DMS53 (cell line): ENCODE results near the gene ADORA1.

Experiments used
- DNase-seq: peaks from one replicate; lab custom pipeline; 2025; lab: John Stamatoyannopoulos, UW

ADORA1 gene

GRCh38 chr1:203186446-203187303, 59.1 kb downstream of the ADORA1 start, which contains the start of gene CHI3L1:
Gene CHI3L1, minus strand, starts transcription at chr1:203186704. Its CDS starts 81 bp downstream, at chr1:203186623.
- no peak for DNase-seq

GRCh38 chr1:203187304-203187685, 59.8 kb downstream of the ADORA1 start:
- no peak for DNase-seq

GRCh38 chr1:203187689-203188264, 60.3 kb downstream of the ADORA1 start:
- DNase-seq, result no peak

DNA sequence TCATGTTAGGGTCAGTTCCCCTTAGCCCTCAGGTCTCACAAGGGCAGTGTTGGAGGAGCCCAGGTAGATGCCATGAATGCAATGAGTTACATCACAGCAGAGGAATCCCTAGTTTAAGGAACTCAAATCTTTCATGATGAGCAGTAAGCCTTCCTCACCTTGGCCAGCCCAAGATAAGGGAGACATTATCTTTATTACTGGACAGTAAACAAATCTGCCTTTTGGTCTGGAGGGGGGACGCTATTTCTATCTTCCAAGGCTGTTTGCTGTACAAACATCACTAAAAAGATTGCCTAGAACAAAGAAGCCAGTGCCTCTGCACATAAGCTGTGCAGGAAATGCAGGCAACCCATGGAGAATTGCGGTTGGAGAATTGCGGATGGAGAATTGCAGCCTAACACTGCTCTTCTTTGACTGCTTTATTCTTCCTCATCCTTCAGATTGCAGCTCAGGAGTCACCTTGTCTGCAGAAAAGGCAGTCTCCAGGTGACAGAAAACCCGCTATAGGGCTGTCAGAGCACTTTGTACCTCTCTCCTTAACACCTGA, 61.2 kb downstream of the ADORA1 start:
- no peak for DNase-seq

DNA sequence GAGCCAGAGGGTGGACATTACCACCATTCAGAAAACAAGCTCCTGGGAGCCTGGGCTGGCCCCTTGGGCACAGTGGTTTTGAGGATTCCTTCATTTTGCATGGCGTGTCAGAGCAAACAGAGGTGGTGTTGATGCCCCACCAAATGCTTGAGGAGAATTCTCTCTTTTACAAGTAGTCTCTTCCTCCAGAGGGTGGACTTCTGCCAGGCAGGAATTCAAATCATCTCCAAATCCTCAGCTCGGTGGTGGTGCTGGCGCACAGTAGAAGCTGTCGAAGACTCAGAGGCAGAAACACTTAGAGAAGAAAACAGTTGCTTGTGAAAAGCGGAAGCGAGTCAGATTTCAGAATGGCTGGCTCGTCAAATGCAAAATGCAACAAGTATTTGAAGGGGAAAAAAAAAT, 62.4 kb downstream of the ADORA1 start:
- DNase-seq, result peak; percentile 30

DNA sequence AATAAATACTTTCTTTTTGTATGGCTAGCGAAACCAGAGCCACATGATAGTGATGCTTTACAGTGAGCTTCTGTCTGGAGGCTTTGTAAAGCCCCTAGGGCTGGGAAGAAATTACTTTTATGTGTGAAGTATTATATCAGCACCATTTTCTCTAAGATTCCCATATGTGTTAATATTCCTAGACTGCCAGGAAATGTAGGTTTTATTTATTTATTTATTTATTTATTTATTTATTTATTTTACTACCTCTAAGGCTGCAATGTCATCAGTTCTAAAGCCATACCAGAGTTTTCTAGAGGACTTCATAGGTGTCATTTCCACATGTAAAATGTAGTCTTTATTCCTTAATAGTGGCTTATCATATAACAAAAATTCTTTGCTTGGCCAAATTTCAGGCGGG, 63.4 kb downstream of the ADORA1 start:
- DNase-seq, result no peak

DNA sequence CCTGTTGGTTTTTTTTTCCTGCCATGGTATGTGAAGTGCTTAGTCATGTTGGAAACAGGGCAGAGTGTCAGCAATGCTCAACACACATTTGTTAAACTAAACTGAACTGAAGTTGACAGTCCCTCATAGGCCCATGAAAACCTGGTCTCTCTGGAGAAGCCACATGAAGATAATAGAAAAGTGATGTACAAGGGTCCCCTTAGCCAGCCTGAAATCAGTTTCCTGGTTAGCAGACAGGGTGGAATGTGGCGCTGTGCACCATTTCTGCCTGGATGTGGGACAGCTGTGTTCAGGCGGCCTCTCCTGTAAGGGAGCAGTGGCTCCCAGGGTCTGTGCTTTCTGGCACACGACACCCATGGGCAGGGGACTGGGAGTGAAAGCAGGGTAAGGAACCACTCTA, 68.8 kb downstream of the ADORA1 start:
- no peak for DNase-seq

DNA sequence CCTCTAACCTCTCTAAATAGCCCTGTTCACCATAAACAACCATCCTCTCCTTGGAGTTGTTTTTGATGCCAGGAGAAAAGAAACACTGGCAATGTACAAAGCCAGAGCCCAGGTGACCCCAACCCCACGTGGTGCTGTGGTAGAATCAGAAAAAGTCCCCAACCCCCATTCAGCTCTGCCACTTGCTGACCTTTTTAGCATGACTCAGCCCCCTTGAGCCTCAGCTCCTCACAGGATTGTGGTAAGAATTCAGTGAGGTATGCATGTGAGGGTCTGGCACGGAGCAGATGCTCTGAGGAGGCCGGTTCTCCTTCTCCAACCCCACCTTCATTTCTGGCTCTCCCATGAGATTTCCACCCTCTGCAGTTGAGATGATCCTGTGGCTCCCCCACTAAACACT, 70.1 kb downstream of the ADORA1 start:
- DNase-seq, result peak; percentile 17

DNA sequence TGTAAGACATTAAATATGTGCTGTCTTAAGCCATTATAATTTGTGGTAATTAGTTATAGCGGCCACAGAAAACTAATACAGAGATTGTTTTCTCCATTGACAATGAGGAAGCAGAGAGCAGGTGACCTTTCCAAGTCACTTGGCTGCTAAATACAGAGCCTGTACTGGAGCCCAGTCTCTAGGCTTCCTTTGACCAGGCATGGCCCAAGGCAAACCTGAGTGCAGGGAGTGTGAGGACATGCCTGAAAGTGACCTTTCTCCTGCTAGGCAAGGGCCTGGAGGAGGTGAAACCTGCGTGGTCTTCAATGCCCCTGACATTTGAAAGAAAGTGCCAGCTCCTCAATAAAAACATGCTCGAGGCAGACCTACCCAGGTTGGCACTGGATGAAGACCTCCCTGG, 71.5 kb downstream of the ADORA1 start:
- DNase-seq, result no peak

- DNase-seq, result no peak
Observed at GRCh38 chr1:203199481-203199815, 71.9 kb downstream of the ADORA1 start.

GRCh38 chr1:203199816-203200571, 72.5 kb downstream of the ADORA1 start:
- DNase-seq, result no peak

DNA sequence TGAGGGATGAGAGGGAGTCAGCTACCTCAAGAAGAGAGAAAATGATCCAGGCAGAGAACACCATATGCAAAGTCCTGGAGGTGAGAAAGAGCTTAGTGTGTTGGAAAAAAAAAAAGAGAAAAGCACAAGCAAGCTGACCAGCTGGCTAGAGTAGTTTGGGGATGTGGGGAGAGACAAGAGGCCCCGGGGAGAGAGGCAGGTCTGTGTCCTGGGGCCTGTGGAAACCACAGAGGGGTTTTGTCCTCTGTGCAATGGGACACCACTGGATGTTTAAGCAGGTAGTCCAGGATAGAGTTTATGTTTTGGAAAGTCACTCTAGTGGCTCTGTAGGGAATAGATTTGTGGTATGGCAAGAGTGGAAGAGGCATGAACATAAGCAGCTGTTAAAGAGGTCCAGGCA, 73.4 kb downstream of the ADORA1 start:
- no peak for DNase-seq

DNA sequence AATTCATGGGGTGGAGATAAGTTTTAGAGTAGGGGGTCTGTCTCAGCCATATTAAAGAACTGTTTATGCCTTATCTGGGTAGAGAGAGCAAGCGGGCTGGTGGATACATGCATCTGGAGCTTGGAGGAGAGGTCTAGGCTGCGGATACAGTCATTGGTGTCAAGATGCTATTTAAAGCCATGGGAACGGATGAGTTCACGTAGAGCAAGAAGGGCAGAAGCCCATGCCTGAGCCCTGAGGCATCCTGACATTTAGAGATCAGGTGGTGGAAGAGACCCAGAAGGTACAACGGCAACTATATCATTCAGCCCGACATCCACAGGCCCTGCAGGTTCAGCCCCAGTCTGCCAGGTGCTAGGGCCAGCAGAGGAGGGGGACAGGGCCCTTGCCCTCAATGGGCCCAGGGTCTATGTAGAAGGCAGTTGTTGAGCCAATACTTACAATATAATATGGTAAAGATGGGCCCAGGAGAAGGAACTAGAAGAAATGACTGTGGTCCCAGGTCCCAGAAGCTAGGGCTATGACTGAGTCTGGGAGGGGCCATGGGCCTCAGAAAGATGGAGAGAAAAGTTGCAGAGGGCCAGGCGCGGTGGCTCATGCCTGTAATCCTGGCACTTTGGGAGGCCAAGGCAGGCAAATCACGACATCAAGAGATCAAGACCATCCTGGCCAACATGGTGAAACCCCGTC, 74.1 kb downstream of the ADORA1 start:
- DNase-seq, result no peak

GRCh38 chr1:203202431-203203245, 75.1 kb downstream of the ADORA1 start:
- DNase-seq, result no peak

GRCh38 chr1:203204756-203205155, 77.2 kb downstream of the ADORA1 start:
- no peak for DNase-seq

GRCh38 chr1:203206129-203206687, 78.7 kb downstream of the ADORA1 start:
- DNase-seq, result no peak

DNA sequence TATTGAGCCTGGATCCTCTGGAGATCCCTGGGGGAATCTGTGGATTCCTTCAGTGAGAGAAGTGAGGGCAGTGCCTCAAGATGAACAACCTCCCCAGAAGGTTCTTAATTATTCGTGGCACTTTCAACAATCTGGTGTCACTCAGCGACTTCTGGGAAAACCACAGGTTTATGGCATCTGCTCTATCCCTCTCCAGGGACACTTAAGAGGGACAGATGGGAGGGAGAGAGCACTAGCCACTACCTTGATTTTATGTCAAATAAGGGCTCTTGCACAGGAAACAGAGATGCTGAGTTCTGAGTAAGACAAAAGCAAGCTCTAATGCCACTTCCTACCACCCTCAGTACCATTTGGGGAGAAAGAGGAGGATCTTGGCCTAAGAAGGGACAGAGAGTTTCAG, 80.2 kb downstream of the ADORA1 start:
- DNase-seq, result no peak

GRCh38 chr1:203208181-203208580, 80.7 kb downstream of the ADORA1 start:
- DNase-seq, result no peak

DNA sequence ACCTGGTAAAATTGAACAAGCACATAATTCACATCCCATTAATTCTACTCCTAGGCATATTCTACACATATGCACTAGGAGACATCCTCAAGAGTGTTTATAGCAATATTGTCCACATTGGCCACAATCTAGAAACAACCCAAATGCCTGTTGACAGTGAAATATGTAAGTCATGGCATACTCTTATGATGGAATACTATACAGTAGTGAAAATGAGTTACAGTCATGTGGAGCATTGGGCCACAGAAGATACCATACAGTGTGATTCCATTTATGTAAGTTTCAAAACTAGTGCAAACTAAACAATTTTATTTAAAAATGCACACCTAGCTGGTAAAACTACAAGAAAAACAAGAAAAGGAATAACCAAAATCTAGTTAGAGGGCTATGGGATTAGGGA, 82.8 kb downstream of the ADORA1 start:
- DNase-seq, result no peak

- DNase-seq, result no peak
Observed at GRCh38 chr1:203210988-203211387, 83.5 kb downstream of the ADORA1 start.

DNA sequence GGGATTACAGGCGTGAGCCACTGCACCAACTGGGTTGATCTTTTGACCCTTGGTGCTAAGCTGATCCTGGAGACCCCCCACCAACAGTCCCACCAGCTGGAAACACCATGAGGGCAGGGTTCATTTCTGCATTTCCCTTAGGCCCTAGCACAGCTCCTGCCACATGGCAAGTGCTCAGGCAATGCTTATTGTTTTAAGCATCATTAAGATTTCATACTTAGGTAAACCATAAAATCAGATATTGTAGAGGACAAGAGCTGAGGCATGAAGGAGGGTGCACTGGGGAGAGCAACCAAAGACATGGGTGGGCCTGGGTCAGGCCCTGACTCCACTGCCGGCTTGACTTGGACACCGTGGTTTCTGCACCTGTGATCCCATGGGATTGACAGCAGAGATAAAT, 84.3 kb downstream of the ADORA1 start:
- no peak for DNase-seq
